ENCODE measurements around the gene CPM.
A peak's percentile ranks its signal among the peaks of the same experiment; 100 is the strongest.

Gene CPM

GRCh38 chr12:68976395-68976841 is 43.4 kb upstream of the CPM start:
- TF ChIP-seq CTCF (IDR thresholded peaks at IDR 0.05; ENCODE audit: low read length, missing control alignments) = no peak
- H3K4me3 ChIP-seq (replicated peaks; ENCODE audit: low read depth, low read length) = no peak overlapping the region
- no peak for DNase-seq (ENCODE audit: low read depth)

- no peak overlapping the region for H3K4me3 ChIP-seq (replicated peaks; ENCODE audit: low read depth, low read length)
- no peak for TF ChIP-seq CTCF (IDR thresholded peaks at IDR 0.05; ENCODE audit: low read length, missing control alignments)
- DNase-seq (ENCODE audit: low read depth) = no peak
These were observed 42.8 kb upstream of the CPM start for GRCh38 chr12:68975811-68976210.

GRCh38 chr12:68972595-68972994 is 39.6 kb upstream of the CPM start:
- DNase-seq (ENCODE audit: low read depth) = no peak
- no peak overlapping the region for H3K4me3 ChIP-seq (replicated peaks; ENCODE audit: low read depth, low read length)
- no peak for TF ChIP-seq CTCF (IDR thresholded peaks at IDR 0.05; ENCODE audit: low read length, missing control alignments)

GRCh38 chr12:68971404-68971803 is 38.4 kb upstream of the CPM start:
- TF ChIP-seq CTCF (IDR thresholded peaks at IDR 0.05; ENCODE audit: low read length, missing control alignments) = no peak
- DNase-seq (ENCODE audit: low read depth) = peak; percentile 55

GRCh38 chr12:68970951-68971350 is 38.0 kb upstream of the CPM start:
- DNase-seq (ENCODE audit: low read depth) = no peak
- TF ChIP-seq CTCF (IDR thresholded peaks at IDR 0.05; ENCODE audit: low read length, missing control alignments) = no peak

More at GRCh38 chr12:68971404-68971803, 38.4 kb upstream of the CPM start:
- no peak overlapping the region for H3K4me3 ChIP-seq (replicated peaks; ENCODE audit: low read depth, low read length)

GRCh38 chr12:68970306-68970705 is 37.3 kb upstream of the CPM start:
- DNase-seq (ENCODE audit: low read depth) = no peak
- no peak for TF ChIP-seq CTCF (IDR thresholded peaks at IDR 0.05; ENCODE audit: low read length, missing control alignments)
- H3K4me3 ChIP-seq (replicated peaks; ENCODE audit: low read depth, low read length) = no peak overlapping the region

More at GRCh38 chr12:68970951-68971350, 38.0 kb upstream of the CPM start:
- no peak overlapping the region for H3K4me3 ChIP-seq (replicated peaks; ENCODE audit: low read depth, low read length)

- TF ChIP-seq CTCF (IDR thresholded peaks at IDR 0.05; ENCODE audit: low read length, missing control alignments) = no peak
- DNase-seq (ENCODE audit: low read depth) = no peak
- no peak overlapping the region for H3K4me3 ChIP-seq (replicated peaks; ENCODE audit: low read depth, low read length)
These were observed 34.1 kb upstream of the CPM start for GRCh38 chr12:68967046-68967445.

All from fibroblast of pulmonary artery (primary cell).